T-helper 9 cell (primary cell): ENCODE measurements around the gene G2E3.
A peak's percentile ranks its signal among the peaks of the same experiment; 100 is the strongest.
"Not testable (repeated sequence)": the region's sequence is repeated elsewhere in the genome, so short reads cannot be mapped to it uniquely, and the experiment has no call there.

ENCODE experiments used
- DNase-seq: peaks from one replicate; pipeline ENCODE4 v3.0.0-alpha.2; 2020

The G2E3 gene

DNA sequence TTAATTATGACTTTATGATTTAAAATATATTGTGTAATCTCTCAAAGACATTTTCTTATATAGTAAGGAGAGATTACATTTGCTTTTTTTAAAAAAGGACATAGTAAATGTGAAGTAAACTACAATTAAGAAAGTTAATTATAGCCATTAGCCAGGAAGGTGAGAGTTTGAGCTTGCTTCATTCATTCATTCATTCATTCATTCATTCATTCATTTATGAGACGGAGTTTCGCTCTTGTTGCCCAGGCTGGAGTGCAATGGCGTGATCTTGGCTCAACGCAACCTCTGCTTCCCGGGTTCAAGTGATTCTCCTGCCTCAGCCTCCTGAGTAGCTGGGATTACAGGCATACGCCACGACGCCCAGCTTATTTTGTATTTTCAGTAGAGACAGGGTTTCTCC lies 45.7 kb downstream of the G2E3 start:
- DNase-seq = not testable (repeated sequence)

DNA sequence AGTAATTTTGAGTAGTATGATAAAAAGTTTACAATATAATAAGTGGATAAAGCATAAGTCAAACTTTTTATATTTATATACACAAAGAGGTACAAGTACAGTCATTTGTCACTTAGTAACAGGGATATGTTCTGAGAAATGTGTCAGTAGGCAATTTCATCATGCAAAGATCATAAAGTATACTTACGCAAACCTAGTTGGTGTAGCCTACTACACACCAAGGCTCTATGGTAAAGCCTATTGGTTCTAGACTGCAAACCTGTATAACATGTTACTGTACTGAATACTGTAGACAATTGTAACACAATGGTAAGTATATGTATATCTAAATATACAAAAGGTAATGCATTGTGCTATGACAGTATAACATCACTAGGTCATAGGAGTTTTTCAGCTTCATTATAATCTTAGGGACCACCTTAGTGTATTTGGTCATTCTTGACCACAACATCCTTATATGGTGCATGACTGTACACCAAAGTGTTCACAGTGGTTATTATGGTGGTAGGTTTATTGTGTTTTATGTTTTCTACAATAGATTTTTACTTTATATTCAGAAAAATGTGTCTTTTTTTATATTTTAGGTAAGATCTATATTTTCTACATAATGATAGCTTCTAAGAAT lies 48.3 kb downstream of the G2E3 start:
- DNase-seq = no peak

DNA sequence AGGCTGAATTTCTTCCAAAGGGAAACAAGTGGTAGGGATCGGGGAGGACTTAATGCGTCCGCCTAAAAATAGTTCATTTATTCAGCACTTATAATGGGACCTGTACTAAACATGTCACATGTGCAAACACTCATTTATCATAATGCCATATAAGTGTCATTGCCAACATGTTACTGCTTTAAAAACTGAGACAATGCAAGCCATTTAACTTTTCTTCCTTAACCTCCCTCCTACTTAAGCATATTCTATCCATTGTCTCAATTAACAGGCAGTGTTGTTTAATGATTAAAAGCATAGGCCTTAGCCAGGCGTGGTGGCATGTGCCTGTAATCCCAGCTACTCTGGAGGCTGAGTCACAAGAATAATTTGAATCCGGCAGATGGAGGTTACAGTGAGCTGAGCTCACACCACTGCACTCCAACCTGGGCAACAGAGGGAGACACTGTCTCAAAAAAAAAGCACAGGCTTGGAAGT lies 49.6 kb downstream of the G2E3 start:
- DNase-seq = no peak

DNA sequence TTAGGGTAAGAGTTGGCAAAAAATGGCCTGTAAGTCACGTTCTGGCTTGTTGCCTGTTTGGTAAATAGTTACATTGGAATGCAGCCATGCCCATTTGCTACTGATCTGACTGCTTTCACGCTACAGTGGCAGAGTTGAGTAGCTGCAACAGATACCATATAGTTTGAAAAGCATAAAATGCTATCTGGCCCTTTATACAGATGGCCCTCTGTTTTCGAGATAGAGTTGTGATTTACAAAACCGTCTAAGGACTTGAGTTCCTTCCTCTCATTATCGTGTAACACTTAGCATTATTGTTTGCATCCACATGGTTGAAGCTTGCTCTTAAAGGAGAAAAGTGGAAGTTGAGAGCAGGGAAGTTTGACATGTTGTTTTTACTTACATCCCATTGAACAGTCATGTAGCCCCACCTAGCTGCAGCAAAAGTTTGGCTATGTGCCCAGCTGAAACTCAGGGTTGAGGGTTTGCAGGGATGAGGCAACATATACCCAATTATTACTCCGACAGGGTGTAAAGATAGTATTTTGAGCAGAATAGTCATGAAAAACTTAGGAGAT lies 51.9 kb downstream of the G2E3 start:
- no peak for DNase-seq

DNA sequence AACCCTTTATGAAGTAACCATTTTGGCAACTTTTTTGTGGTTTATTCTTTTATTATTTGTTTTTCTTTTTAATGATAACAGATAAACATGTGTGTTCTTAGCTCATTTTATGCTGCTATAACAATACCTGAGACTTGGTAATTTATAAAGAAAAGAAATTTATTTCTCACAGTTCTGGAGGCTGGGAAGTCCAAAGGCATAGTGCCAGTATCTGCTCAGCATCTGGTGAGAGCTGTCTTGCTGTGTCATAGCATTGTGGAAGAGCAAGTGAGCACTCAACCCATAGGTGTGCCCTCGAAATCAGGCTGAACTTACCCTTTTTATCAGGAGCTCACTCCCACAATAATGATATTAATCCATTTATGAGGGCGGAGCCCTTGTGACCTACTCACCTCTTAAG lies 55.2 kb downstream of the G2E3 start:
- DNase-seq = no peak

DNA sequence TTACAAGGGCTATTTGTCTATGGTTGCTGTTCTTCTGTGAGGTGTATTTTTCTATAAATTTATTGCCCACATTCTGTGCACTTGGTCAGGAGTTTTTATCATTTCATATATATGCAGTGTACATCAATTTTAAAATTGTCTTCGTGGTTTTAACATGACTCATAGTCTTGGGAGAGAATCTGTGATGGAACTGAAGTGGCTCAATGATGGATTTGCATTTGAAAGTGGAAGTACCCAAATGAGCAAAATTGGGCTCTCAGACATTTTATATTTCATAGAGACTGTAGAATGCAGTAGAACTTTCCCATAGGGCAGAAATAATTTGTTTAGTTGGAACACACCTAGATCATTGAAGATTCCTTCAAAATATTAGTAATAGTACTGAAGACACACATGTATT lies 61.2 kb downstream of the G2E3 start:
- DNase-seq = no peak

DNA sequence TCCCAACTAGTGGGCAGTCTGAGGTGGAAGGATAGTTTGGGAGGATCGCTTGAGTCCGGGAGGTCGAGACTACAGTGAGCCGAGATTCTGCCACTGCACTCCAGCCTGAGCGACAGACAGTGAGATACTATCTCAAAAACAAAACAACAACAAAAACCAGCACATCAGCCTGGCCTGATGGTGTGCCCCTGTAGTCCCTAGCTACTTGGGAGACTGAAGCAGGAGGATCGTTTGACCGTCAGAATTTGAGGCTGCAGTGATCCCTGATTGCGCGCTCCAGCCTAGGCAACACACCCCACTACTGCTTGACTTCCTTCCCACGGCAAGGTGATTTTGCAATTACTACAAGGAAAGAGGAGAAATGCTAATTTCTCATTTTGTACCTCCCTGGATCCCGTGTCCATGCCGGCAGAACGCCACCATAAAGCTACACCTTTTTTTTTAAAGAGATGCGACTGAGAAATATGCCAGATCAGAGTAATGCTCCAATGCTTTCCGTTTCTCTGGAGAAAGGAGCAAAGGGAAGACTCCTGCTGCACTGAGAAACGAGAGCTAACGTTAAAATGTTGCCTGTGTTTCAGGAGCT lies 62.5 kb downstream of the G2E3 start:
- DNase-seq = no peak

DNA sequence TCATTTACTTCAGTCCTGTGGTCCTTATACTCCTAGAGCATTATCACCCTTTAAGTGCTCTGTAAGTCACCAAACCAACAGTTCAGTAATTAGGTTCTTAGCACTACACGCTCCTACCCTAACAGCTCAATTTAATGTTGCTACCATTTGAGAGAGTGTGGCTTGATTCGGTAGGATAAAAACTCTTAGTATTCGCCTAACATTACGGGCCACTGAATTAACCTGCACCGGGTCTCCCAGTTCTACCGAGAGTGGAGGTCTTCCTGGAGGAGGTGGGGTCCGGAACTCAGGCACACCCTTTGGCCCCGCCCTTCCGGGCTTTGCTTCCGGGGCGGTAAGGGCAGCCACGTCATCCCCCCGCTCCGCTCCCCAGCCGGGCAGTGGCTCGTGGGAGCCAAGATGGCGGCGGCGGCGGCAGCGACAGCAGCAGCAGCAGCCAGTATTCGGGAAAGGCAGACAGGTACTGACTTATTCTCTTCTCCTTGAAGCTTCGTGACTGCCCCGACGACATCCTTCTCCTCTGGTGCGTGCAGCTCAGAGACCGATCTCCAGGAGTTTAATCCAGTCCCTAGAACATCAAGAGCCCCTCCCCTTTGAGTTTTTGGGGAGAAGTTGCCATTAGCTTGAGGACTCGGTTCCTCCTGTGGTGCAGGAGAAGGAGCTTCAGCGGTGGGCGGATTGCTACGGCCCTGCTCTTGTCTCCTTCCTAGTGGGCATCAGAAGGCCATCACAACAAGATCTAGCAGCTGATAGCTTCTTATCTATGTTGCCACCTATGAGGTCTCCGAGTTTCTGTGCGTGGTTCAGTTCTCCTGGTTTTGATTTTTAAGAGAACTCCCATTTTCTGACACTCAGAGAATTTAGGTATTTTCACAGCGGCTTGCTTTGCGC lies 63.2 kb downstream of the G2E3 start, which contains the start of gene SCFD1:
Gene SCFD1 (plus strand): TSS at position 380 of the 891 bp plus-strand sequence. CDS start 20 bp downstream, at position 400.
- DNase-seq = peak; percentile 86

DNA sequence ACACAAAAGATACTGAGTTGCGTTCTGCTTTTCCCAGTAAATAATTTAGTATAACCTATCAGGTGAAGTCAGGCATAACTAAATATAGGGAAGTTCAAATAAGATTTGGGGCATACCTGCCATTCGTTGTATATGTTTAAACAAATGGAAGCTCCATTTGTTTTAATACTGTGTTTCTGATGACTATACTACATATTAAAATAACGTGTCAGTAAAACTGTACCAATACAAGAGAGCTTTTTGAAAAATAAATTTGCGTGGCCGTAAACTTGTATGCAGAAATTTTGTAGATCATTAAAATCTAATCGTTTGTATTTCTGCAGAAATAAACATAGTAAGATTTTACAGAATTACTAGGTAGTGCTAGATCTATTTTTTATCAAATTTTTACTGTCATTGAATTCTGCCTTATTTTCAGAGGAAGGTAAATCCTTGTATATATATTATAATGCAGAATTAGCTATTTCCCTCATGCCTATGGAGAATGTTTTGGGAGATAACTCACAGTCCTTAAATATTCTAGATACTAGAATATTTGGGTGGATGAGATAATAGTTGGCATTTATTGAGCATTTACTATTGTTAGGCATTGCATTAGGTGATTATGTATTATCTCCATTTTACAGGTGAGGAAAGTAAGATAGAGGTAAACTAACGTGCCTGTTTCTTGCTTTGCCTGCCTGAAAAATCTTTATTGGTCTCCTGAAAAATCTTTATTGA lies 64.6 kb downstream of the G2E3 start:
- no peak for DNase-seq

DNA sequence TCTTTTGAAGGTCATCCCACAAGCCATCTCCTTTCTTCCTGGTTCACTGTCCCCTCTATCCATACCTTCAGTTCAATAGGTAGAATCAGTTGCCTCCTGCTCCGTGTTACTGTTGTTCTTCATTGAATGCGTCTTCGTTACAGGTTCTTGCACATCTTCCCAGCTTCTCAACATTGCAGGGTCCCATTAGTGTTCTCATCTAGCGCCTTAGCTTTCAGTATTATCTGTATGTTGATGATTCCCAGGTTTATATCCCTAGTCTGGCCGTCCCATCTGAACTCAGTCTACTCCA lies 65.1 kb downstream of the G2E3 start:
- no peak for DNase-seq

DNA sequence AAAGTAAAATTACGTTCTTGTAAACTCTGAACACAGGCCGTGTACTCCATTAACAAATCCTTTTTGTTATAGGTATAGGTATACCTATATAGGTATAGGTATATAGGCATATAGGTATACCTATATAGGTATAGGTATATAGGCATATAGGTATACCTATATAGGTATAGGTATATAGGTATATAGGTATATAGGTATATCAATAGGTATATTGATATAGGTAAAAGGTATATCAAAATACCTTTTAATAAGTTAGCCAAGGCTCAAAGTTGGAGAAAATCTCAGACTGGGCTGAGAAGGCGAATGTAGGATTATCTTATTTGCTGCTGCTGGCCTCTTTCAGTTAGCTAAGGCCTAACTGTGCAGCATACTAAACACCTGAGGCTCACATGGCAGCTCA lies 66.6 kb downstream of the G2E3 start:
- no peak for DNase-seq

DNA sequence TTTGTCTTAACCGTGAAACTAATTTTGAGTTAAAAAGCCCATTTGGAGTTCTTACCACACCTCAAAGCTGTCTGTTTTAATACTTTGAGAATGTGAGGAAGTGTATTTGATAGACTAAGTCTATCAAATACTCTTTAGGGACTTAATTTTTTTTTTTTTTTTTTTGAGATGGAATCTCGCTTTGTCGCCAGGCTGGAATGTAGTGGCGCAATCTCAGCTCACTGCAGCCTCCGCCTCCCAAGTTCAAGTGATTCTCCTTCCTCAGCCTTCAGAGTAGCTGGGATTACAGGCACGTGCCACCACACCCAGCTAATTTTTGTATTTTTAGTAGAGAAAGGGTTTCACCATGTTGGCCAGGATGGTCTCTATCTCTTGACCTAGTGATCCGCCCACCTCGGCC lies 70.5 kb downstream of the G2E3 start:
- DNase-seq = not testable (repeated sequence)

DNA sequence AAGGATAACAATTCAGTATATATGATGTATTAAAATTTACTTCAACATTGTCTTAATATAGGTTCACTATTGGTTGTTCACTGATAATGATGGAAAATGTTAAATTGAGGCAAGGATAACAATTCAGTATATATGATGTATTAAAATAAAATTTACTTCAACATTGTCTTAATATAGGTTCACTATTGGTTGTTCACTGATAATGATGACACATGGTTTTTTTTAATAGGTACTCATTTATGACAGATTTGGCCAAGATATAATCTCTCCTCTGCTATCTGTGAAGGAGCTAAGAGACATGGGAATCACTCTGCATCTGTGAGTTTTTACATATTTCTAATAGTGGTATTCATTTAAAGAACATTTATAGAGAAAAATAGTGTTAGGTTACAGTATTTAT lies 71.3 kb downstream of the G2E3 start:
- DNase-seq = no peak

DNA sequence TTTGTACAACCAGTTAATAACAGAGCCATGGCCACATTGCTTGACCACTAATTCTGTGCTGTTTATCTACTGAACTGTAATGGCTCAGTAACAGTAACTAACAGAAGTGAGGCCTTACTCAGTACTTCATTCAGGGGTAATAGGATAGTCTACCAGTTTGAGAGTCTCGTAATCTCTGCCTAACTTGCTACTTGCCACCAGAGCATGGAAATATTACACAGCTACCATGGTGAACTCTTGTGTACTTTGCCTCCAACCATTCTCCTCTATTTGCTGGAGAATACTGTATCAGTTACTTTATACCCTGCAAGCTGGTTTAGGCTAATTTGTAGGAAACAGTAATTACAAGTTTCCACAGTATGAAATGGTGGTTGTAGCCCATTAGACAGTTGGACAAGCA lies 73.8 kb downstream of the G2E3 start:
- no peak for DNase-seq

DNA sequence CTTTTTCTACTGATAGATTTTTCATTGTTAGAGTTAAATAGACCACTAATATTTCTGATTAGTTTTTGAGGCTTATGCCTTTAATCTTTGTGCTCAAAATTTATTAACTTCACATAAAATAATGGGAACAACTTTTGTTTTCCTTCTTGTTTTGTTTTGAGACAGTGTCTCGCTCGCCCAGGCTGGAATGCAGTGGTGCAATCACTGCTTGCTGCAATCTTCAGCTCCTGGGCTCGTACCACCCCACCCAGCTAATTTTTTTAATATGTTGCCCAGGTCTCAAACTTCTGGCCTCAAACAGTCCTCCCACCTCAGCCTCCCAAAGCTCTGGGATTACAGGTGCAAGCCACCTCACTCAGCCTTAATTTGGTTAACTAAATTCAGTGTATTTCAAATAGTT lies 80.0 kb downstream of the G2E3 start:
- no peak for DNase-seq

DNA sequence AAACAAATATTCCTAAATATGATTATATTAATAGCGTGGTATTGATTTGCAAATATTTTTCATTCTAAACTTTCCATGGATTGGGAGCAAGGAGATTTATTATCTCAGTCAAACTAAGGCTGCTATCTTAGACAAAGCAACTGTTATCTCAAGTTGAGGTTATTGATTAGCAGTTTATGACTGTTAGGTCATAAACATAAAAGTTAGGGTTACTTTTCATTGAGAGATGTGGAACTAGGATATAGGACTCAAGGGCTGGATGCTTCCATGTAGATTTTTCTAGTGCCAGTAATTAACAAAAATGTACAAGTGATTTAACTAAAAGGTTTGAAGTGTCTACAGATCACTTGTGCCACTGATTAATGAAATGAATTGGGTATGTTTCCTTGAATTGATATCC lies 82.2 kb downstream of the G2E3 start:
- no peak for DNase-seq

DNA sequence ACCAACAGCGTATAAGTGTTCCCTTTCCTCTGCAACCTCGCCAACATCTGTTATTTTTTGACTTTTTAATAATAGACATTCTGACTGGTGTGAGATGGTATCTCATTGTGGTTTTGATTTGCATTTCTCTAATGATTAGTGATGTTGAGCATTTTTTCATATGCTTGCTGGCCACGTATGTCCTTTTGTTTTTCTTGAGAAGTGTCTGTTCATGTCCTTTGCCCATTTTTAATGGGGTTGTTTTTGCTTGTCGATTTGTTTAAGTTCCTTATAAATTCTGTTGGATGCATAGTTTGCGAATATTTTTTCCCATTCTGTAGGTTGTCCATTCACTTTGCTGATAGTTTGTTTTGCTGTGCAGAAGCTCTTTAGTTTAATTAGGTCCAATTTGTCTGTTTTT lies 85.5 kb downstream of the G2E3 start:
- DNase-seq = not testable (repeated sequence)

DNA sequence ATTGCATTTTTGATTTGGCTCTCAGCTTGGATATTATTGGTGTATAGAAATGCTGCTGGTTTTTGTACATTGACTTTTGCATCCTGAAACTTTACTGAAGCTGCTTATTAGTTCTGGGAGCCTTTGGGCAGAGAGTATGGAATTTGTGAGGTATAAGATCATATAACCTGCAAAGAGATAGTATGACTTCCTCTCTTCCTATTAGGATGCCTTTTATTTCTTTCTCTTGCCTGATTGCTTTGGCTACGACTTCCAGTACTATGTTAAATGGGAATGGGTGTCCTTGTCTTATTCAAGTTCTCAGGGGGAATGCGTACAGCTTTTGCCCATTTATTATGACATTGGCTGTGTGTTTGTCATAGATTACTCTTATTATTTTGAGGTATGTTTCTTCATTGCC lies 86.6 kb downstream of the G2E3 start:
- no peak for DNase-seq

DNA sequence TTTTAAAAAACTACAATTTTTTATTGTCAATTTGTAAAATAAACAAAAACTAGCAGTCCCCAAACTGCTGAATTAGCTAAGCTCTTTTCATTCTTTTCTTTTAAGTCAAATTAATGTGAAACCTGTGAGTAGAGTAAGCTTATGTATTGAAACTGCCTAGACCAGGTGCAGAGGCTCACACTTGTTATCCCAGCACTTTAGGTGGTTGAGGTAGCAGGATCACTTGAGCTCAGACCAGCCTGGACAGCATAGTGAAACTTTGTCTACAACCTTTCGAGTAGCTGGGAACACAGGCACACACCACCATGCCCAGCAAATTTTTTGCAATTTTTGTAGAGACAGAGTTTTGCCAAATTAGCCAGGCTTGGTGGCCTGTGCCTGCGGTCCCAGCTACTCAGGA lies 89.5 kb downstream of the G2E3 start:
- no peak for DNase-seq

DNA sequence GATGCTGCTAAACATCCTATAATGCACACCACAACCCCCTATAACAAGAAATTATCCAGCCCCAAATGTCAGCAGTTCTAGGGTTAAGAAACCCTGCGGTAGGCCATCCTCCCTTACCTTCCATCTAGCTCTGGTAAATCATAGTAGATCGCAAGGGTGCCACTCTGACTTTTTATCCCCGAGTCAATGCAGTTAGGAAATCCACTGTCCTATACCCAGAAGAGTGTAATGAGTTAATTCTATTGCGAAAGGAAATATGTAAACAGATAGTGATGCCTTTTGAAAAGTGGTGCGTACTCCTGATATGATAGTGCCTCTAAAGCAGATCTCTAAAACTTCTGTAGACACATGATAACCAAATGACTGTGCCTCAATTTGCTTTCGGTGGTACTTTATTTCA lies 93.0 kb downstream of the G2E3 start:
- DNase-seq = no peak

DNA sequence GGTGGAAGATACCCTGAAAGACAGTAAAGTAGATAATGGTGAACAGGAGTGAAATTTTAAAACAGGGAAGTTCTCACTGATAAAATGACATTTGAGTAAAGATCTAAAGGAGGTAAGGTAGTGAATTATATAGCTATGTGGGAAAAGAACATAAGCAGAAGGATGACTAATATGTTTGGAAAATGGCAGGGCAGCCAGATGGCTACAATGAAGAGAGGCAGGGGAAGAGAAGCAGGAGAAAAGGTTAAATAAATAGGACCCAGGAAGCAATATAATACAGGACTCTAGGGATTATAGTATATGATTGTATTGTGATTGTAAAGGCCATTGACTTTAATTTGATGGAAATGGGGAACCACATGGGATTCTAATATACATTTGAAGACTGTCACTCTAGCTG lies 96.2 kb downstream of the G2E3 start:
- no peak for DNase-seq

DNA sequence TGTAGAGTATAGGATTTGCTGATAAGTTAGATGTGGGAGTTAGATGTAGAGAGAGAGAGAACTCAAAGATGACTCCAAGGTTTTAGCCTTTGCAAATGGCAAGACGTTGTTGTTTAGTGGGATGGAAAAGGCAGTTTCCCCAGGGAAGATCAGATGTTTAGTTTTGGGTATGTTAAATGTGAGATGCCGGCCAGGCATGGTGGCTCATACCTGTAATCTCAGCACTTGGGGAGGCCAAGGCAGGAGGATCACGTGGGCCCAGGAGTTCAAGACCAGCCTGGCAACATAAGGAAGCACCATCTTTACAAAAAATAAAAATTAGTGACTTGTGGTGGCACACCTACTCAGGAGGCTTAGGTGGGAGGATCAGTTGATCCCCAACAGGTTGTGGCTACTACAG lies 96.7 kb downstream of the G2E3 start:
- no peak for DNase-seq

DNA sequence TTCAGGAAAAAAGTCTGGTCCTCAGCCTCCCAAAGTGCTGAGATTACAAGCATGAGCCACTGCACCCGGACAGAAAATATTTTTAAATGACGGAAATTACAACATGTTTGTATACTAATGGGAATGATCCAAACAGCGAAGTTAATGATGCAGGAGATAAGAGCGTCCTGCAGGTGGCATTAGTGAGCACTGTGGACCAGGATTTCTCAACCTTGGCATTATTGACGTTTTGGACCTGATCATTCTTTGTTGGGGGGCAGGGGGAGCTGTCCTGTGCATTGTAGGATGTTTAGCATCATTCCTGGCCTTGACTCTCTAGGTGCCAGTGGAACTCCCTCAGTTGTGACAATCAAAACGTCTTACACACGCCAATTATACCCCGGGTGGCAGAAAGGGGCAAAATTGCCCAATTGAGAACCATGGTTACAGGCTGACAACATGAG lies 97.3 kb downstream of the G2E3 start:
- no peak for DNase-seq
